K562 (cell line): ENCODE results near the gene ITGA6. TPM values are rescaled to one million over a fixed set of nuclear protein-coding genes. Genes with fewer than 3 reads are reported as not detected.
A peak's percentile ranks its signal among the peaks of the same experiment; 100 is the strongest.

Experiments used
- ATAC-seq: fragments of 200-7000 bp; cut with Tn5 transposase; 3 replicates; pipeline ENCODE4 v1.9.1; 2020; ENCODE audit warnings: moderate library complexity
- BruUV-seq: library from RNA; stranded (reverse); fragments of 400-500 nt; replicated peaks from 2 replicates; lab custom pipeline; 2021; lab: Mats Ljungman, UMichigan
- CTCF ChIA-PET: fragments of 300-600 bp; formaldehyde crosslinking; extraction: SDS; loops from one replicate; lab custom pipeline; 2021; ENCODE audit warnings: low intra/inter-chr PET ratio; lab: Yijun Ruan, JAX
- POLR2A ChIA-PET: fragments of 300-600, 350-650 bp; sonication (Branson Sonifier 250); formaldehyde crosslinking; extraction: SDS; loops from one replicate; lab custom pipeline; 2021; ENCODE audit warnings: antibody characterized with exemption, inconsistent platforms; lab: Yijun Ruan, JAX
- DNase-seq, 4 experiments: peaks; one replicate each; pipeline versions ENCODE4 v3.0.0 to v3.0.0-alpha.2; 2011 to 2018; ENCODE audit warnings: low spot score in 3 of 4, mixed read lengths in 3 of 4; ENCODE audit errors: extremely low read depth in 1 of 4
- FAIRE-seq: peaks from 2 replicates; lab custom pipeline; 2011; peaks lifted over from hg19 to GRCh38; lab: Jason Lieb, UNC
- H2AFZ ChIP-seq: 2 replicates; pipeline ENCODE4 v1.6.0; 2011; ENCODE audit warnings: low read depth, low read length, control low read depth, inconsistent platforms
- H3K27ac ChIP-seq: fragments of 200-600 bp; 3 replicates; pipeline ENCODE4 v1.8.0; 2011; ENCODE audit warnings: low read depth, mild to moderate bottlenecking, control low read depth, inconsistent platforms, low read length, moderate library complexity, mixed read lengths; ENCODE audit errors: extremely low read depth
- H3K27me3 ChIP-seq, 2 experiments: fragments of 300-600 bp in 1 of 2; 2 replicates in 1 of 2; 3 replicates in 1 of 2; pipeline versions ENCODE4 v1.6.0 to v1.8.0; 2011; ENCODE audit warnings: inconsistent platforms in 2 of 2, low read length in 2 of 2, mild to moderate bottlenecking in 1 of 2, mixed read lengths in 1 of 2, moderate library complexity in 1 of 2; ENCODE audit not compliant: control insufficient read depth in 2 of 2, insufficient read depth in 2 of 2
- H3K36me3 ChIP-seq: fragments of 300-600 bp; 3 replicates; pipeline ENCODE4 v1.8.0; 2011; ENCODE audit warnings: mild to moderate bottlenecking, low read length, inconsistent platforms; ENCODE audit not compliant: control insufficient read depth, insufficient read depth
- H3K4me1 ChIP-seq, 2 experiments: fragments of 200-600 bp in 1 of 2; replicated peaks in 1 of 2; 2 replicates in 1 of 2; 3 replicates in 1 of 2; pipeline versions ENCODE4 v1.5.1 to v1.8.0; 2011; ENCODE audit warnings: inconsistent platforms in 2 of 2, low read length in 2 of 2, mild to moderate bottlenecking in 1 of 2, mixed read lengths in 1 of 2, moderate library complexity in 1 of 2; ENCODE audit not compliant: control insufficient read depth in 2 of 2, insufficient read depth in 2 of 2
- H3K4me2 ChIP-seq: 2 replicates; pipeline ENCODE4 v1.6.1; 2011; ENCODE audit warnings: low read length, control low read depth, inconsistent platforms, mixed read lengths; ENCODE audit not compliant: insufficient read depth
- H3K4me3 ChIP-seq: fragments of 200-600 bp; sonication (generic), shearing (Covaris generic); 2 replicates; pipeline ENCODE4 v1.5.1; 2016; ENCODE audit warnings: control low read depth, inconsistent platforms
- H3K79me2 ChIP-seq: fragments of 200-600 bp; 3 replicates; pipeline ENCODE4 v1.8.0; 2011; ENCODE audit warnings: low read length, inconsistent platforms; ENCODE audit not compliant: control insufficient read depth, insufficient read depth
- H3K9ac ChIP-seq, 2 experiments: 2 replicates each; pipeline versions ENCODE4 v1.6.0 to v1.6.1; 2011; ENCODE audit warnings: low read depth in 2 of 2, low read length in 2 of 2, control low read depth in 1 of 2, inconsistent platforms in 1 of 2, mild to moderate bottlenecking in 1 of 2, mixed read lengths in 1 of 2; ENCODE audit not compliant: insufficient read depth in 1 of 2
- H3K9me1 ChIP-seq: one replicate; pipeline ENCODE4 v1.6.0; 2011; ENCODE audit warnings: inconsistent platforms, mild to moderate bottlenecking, low read length, moderate library complexity; ENCODE audit not compliant: control insufficient read depth, insufficient read depth
- H3K9me3 ChIP-seq: replicated peaks from 2 replicates; pipeline ENCODE4 v1.5.1; 2011; ENCODE audit warnings: low read depth, low read length, inconsistent platforms; ENCODE audit not compliant: control insufficient read depth, insufficient read depth
- H4K20me1 ChIP-seq: replicated peaks from 2 replicates; pipeline ENCODE4 v1.6.1; 2011; ENCODE audit warnings: low read length, inconsistent platforms, mixed read lengths; ENCODE audit not compliant: control insufficient read depth, insufficient read depth
- KDM4B ChIP-seq, 2 experiments: fragments of 450-650 bp in 1 of 2; sonication (generic) in 1 of 2; IDR thresholded peaks; 2 replicates each; pipeline ENCODE4 v1.6.1; 2016 to 2017; ENCODE audit warnings: borderline replicate concordance in 2 of 2, antibody characterized with exemption in 1 of 2, low read depth in 1 of 2, mild to moderate bottlenecking in 1 of 2
- MXI1 ChIP-seq: IDR thresholded peaks from 2 replicates; pipeline ENCODE4 v1.6.1; 2011; ENCODE audit warnings: low read depth, mild to moderate bottlenecking, improper control_type of control experiment, low read length
- NFYB ChIP-seq: IDR thresholded peaks from 2 replicates; pipeline ENCODE4 v1.6.1; 2011; ENCODE audit warnings: mild to moderate bottlenecking, moderate library complexity; ENCODE audit not compliant: insufficient read length; ENCODE audit errors: extremely low read depth
- RNF2 ChIP-seq: sonication (generic); IDR thresholded peaks from 2 replicates; pipeline ENCODE4 v1.6.1; 2016
- ZNF124 ChIP-seq: sonication (generic); formaldehyde crosslinking; IDR thresholded peaks from 2 replicates; pipeline ENCODE4 v1.8.1; 2022; ENCODE audit warnings: missing genetic modification reagents
- ZNF263 ChIP-seq: sonication (generic); formaldehyde crosslinking; IDR thresholded peaks from 2 replicates; pipeline ENCODE4 v1.8.0; 2022; ENCODE audit warnings: mild to moderate bottlenecking, missing genetic modification reagents, borderline replicate concordance
- ZNF41 ChIP-seq: fragments of 250-450 bp; sonication (Bioruptor Pico); conservative IDR thresholded peaks from 2 replicates; pipeline ENCODE4 v1.4.0; 2020; ENCODE audit warnings: mild to moderate bottlenecking
- ZNF766 ChIP-seq: fragments of 200-800 bp; sonication (Bioruptor generic); conservative IDR thresholded peaks from 2 replicates; pipeline ENCODE4 v1.6.1; 2016; ENCODE audit warnings: missing genetic modification characterization, missing compliant biosample characterization
- WGBS: fragments of 100-300 bp; shearing (Covaris generic); methylation state at CpG from one replicate; pipeline ENCODE4 v1.1.6; 2016; ENCODE audit warnings: low coverage, mixed read lengths; ENCODE audit not compliant: insufficient coverage; ENCODE audit errors: missing lambda C conversion rate; 5-methylcytosine and 5-hydroxymethylcytosine counted together
- in situ Hi-C: fragments of 300-500 bp; cut with MboI; formaldehyde crosslinking; loops from 4 replicates; pipeline ENCODE4 v1.15.0; 2018; ENCODE audit warnings: inconsistent platforms, mixed read lengths
- intact Hi-C: fragments of 100-400 bp; cut with micrococcal nuclease; formaldehyde crosslinking; loops from 2 replicates; pipeline ENCODE4 v1.14.2; 2022
- polyA plus RNA-seq, 8 experiments: library from polyadenylated mRNA; depleted of rRNA in 4 of 8; stranded (reverse) in 5 of 8; unstranded in 3 of 8; fragments of >200 nt; fragmentation: Nextera tagmentation in 2 of 8; fragmentation: Illumina TruSeq in 1 of 8; extraction: Ambion mirVana in 2 of 8; extraction: Trizol in 1 of 8; gene quantifications; 2 replicates each; pipeline versions ENCODE4 v1.2.1 to v1.2.3, GENCODE V29; 2011 to 2014; ENCODE audit warnings: inconsistent platforms in 1 of 8, missing spikeins in 1 of 8
- total RNA-seq, 7 experiments: library from RNA; depleted of rRNA in 6 of 7; stranded (reverse); fragments of >200 nt in 6 of 7; fragmentation: Illumina TruSeq in 2 of 7; extraction: Trizol in 2 of 7; gene quantifications; 2 replicates each; pipeline versions ENCODE4 v1.2.1 to v1.2.3, GENCODE V29; 2011 to 2021; ENCODE audit warnings: low replicate concordance in 1 of 7

The ITGA6 gene
- total and polyA plus RNA-seq, 9 of the 15 experiments (the other 6 are each of a cell fraction or from before 2014, with no cell fraction given): 0.01 to 0.29 (median 0.05) TPM; not detected in 5

DNA sequence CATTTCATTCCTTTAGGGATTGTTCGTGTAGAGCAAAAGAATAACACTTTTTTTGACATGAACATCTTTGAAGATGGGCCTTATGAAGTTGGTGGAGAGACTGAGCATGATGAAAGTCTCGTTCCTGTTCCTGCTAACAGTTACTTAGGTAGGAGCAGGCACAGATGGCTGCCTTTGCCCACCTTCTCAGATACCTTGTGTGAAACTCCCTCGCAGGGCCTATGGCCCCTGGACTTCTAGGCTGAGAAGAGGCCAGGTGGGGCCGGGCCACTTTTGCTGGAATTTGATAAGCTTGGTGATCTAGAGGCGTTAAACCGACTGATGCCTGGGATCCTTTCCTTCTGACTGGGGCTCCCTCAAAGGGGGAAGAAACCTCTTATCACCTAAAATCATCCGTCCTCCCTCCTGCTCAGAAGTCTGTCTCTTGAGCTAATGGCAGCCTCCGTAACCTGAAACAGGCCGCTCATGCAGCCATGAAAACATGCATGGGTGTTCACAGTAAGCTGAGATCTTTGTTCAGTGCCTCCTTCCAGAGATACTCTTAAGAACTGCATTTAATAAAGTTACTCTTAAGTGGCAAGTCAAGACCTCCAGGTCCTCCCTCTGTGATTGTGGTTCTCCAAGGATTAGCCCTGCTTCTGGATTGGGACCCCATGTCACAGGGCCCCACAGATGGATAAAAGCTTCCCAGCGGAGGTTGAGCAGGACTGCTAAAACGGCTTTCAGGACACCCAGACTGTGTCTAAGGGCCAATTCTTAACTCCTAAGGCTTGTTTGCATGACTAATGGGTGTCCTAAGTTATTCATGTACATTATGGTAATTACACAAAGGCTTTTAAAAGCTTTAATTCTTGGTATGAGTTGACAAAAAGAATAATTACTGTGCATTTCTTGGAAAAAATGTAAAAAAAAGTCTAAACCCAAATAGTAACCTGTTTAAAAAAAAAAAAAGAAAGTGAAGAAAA is 43.9 kb downstream of the ITGA6 start:
- TF ChIP-seq ZNF124 (CRISPR knock-in tag) (no peak), ZNF766 (CRISPR knock-in tag) (0 out of 2 replicates have a peak, but pooled peaks have one; percentile 64), ZNF263 (peak; percentile 73; the same call in 1 of the 2 replicates), KDM4B (IDR thresholded peaks at IDR 0.05; ENCODE audit: borderline replicate concordance in 2 of 2, low read depth in 1 of 2) (no peak), ZNF41 (CRISPR knock-in tag) (no peak), NFYB (no peak), RNF2 (no peak), MXI1 (no peak)

More for the DNA sequence above, 43.9 kb downstream of the ITGA6 start:
- H3K9ac ChIP-seq: no peak overlapping the region
- intact Hi-C loops (no loop called here), in situ Hi-C loops (loop anchor here (25.0 kb wide), 1 partner anchor 884 kb away; no protein-coding TSS in a partner anchor)
- 7% methylated on average over 11 of the region's 11 CpGs for WGBS
- H3K79me2 ChIP-seq: no peaks in the 10 kb centered on the region
- no peak overlapping the region for H3K4me3 ChIP-seq
- no peak overlapping the region for H3K27ac ChIP-seq
- no TSS peak for BruUV-seq
- no peaks in the 10 kb centered on the region for H3K9me3 ChIP-seq
- ChIA-PET POLR2A (no interaction called here), CTCF (interaction anchor here (0.6 kb wide), 1 partner anchor 1204 kb away, joined by 3 read pairs; no protein-coding TSS in a partner anchor)
- no peaks in the 10 kb centered on the region for H3K9me1 ChIP-seq
- H4K20me1 ChIP-seq: no peaks in the 10 kb centered on the region
- H3K36me3 ChIP-seq: no peaks in the 10 kb centered on the region
- FAIRE-seq (no peak), DNase-seq (peak in 1 of 4 experiments; percentile 7), ATAC-seq (peak; percentile 28; the same call in 1 of the 3 replicates)
- H3K4me2 ChIP-seq: no peak overlapping the region; the same call in 1 of the 2 replicates
- H2AFZ ChIP-seq: no peak overlapping the region
- no peaks in the 10 kb centered on the region for H3K4me1 ChIP-seq
- peaks cover 17 to 18% of the 10 kb centered on the region in 2 experiments; a peak in 4 of 5 replicates for H3K27me3 ChIP-seq
